Measurements from ENCODE around the gene POMGNT2. TPM values are rescaled to one million over a fixed set of nuclear protein-coding genes. Genes with fewer than 3 reads are reported as not detected.

POMGNT2 gene
- total and polyA plus RNA-seq, 2 donors (not counting 1 experiment from before 2014, with no cell fraction given): 7.9 to 12.7 TPM

DNA sequence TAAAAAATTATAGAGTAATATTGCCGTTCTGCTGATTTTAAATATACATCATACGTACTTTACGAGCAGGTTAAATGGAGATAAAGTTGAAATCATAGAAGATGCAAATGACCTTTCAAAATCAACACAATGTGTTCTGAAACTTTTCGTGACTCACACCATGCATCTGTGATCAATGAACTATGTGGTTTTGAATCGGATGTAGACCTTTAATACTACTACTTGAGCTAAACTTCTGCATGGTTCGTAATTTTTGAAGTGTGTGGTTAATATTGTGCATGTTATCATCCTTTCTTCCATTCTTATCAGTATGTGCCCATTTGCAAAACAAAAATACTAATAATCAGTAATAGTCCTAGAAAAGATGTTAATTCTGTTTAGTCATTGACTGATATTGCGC, 67.9 kb downstream of the POMGNT2 start:
- H3K4me2 ChIP-seq (ENCODE audit: extremely low read depth, insufficient read depth, low read length): no peak overlapping the region
- TF ChIP-seq EZH2 (IDR thresholded peaks at IDR 0.05; ENCODE audit: low read length, missing control alignments): no peak
- TF ChIP-seq CTCF (conservative IDR thresholded peaks at IDR 0.05 in 1 of 2, IDR thresholded peaks at IDR 0.05 in 1 of 2; ENCODE audit: low read depth in 1 of 2, low read length in 2 of 2): no peak
- no peaks in the 10 kb centered on the region for H3K79me2 ChIP-seq (ENCODE audit: control insufficient read depth, insufficient read depth, low read length)
- no peaks in the 10 kb centered on the region for H4K20me1 ChIP-seq (ENCODE audit: control insufficient read depth, extremely low read depth, insufficient read depth, low read length)
- H2AFZ ChIP-seq (ENCODE audit: low read length): no peak overlapping the region
- H3K27me3 ChIP-seq (ENCODE audit: control insufficient read depth, insufficient read depth, low read length): peaks cover 5% of the 10 kb centered on the region
- no peaks in the 10 kb centered on the region for H3K36me3 ChIP-seq (ENCODE audit: control insufficient read depth, insufficient read depth, low read length)
- no peak overlapping the region for H3K4me3 ChIP-seq (replicated peaks in 1 of 4; ENCODE audit: control extremely low read depth in 1 of 4, insufficient read depth in 1 of 4, low read depth in 3 of 4, low read length in 4 of 4)
- no peak overlapping the region for H3K27ac ChIP-seq (ENCODE audit: insufficient read depth, low read length)
- no peak overlapping the region for H3K9ac ChIP-seq (ENCODE audit: insufficient read depth, low read length)
- no peaks in the 10 kb centered on the region for H3K4me1 ChIP-seq (ENCODE audit: control insufficient read depth, extremely low read depth, insufficient read depth, low read length)
- H3K9me3 ChIP-seq (ENCODE audit: control insufficient read depth, insufficient read depth, low read depth, low read length): no peaks in the 10 kb centered on the region
- DNase-seq (ENCODE audit: low read depth in 2 of 2): no peak

- Histone ChIP-seq H3K4me2 (ENCODE audit: extremely low read depth, insufficient read depth, low read length) (no peak overlapping the region), H3K4me3 (replicated peaks in 1 of 4; ENCODE audit: control extremely low read depth in 1 of 4, insufficient read depth in 1 of 4, low read depth in 3 of 4, low read length in 4 of 4) (no peak overlapping the region), H3K9ac (ENCODE audit: insufficient read depth, low read length) (no peak overlapping the region), H3K36me3 (ENCODE audit: control insufficient read depth, insufficient read depth, low read length) (no peaks in the 10 kb centered on the region), H3K4me1 (ENCODE audit: control insufficient read depth, extremely low read depth, insufficient read depth, low read length) (no peaks in the 10 kb centered on the region), H4K20me1 (ENCODE audit: control insufficient read depth, extremely low read depth, insufficient read depth, low read length) (no peaks in the 10 kb centered on the region), H3K27ac (ENCODE audit: insufficient read depth, low read length) (no peak overlapping the region), H3K27me3 (ENCODE audit: control insufficient read depth, insufficient read depth, low read length) (peaks cover 5% of the 10 kb centered on the region), H2AFZ (ENCODE audit: low read length) (no peak overlapping the region), H3K79me2 (ENCODE audit: control insufficient read depth, insufficient read depth, low read length) (no peaks in the 10 kb centered on the region), H3K9me3 (ENCODE audit: control insufficient read depth, insufficient read depth, low read depth, low read length) (no peaks in the 10 kb centered on the region)
- DNase-seq (ENCODE audit: low read depth in 2 of 2): no peak
- TF ChIP-seq EZH2 (IDR thresholded peaks at IDR 0.05; ENCODE audit: low read length, missing control alignments): no peak
- TF ChIP-seq CTCF (conservative IDR thresholded peaks at IDR 0.05 in 1 of 2, IDR thresholded peaks at IDR 0.05 in 1 of 2; ENCODE audit: low read depth in 1 of 2, low read length in 2 of 2): no peak
Measured at GRCh38 chr3:43036621-43037423, 69.1 kb downstream of the POMGNT2 start.

GRCh38 chr3:43035801-43036365, 70.0 kb downstream of the POMGNT2 start:
- no peak overlapping the region for H2AFZ ChIP-seq (ENCODE audit: low read length)
- H3K9ac ChIP-seq (ENCODE audit: insufficient read depth, low read length): no peak overlapping the region
- H3K27me3 ChIP-seq (ENCODE audit: control insufficient read depth, insufficient read depth, low read length): peaks cover 5% of the 10 kb centered on the region
- H3K9me3 ChIP-seq (ENCODE audit: control insufficient read depth, insufficient read depth, low read depth, low read length): no peaks in the 10 kb centered on the region
- H3K36me3 ChIP-seq (ENCODE audit: control insufficient read depth, insufficient read depth, low read length): no peaks in the 10 kb centered on the region
- H3K4me1 ChIP-seq (ENCODE audit: control insufficient read depth, extremely low read depth, insufficient read depth, low read length): no peaks in the 10 kb centered on the region
- no peak overlapping the region for H3K4me2 ChIP-seq (ENCODE audit: extremely low read depth, insufficient read depth, low read length)
- H3K79me2 ChIP-seq (ENCODE audit: control insufficient read depth, insufficient read depth, low read length): no peaks in the 10 kb centered on the region
- H3K27ac ChIP-seq (ENCODE audit: insufficient read depth, low read length): no peak overlapping the region
- DNase-seq (ENCODE audit: low read depth in 2 of 2): no peak
- H4K20me1 ChIP-seq (ENCODE audit: control insufficient read depth, extremely low read depth, insufficient read depth, low read length): no peaks in the 10 kb centered on the region
- no peak overlapping the region for H3K4me3 ChIP-seq (replicated peaks in 1 of 4; ENCODE audit: control extremely low read depth in 1 of 4, insufficient read depth in 1 of 4, low read depth in 3 of 4, low read length in 4 of 4)
- no peak for TF ChIP-seq EZH2 (IDR thresholded peaks at IDR 0.05; ENCODE audit: low read length, missing control alignments)
- TF ChIP-seq CTCF (conservative IDR thresholded peaks at IDR 0.05 in 1 of 2, IDR thresholded peaks at IDR 0.05 in 1 of 2; ENCODE audit: low read depth in 1 of 2, low read length in 2 of 2): no peak

All from fibroblast of lung (primary cell).